OCI-LY1 (cell line): ENCODE measurements around the gene DCTN1.

ENCODE experiments used
- EZH2 ChIP-seq: fragments of 200-600 bp; sonication (generic), shearing (Covaris generic); IDR thresholded peaks from 2 replicates; pipeline ENCODE4 v1.8.0; 2017; ENCODE audit warnings: borderline replicate concordance, mixed run types, mild to moderate bottlenecking, antibody characterized with exemption, low read length, moderate library complexity, mixed read lengths
- TF ChIP-seq, protein P1 (sequence below): fragments of 200-600 bp; sonication (generic), shearing (Covaris generic); IDR thresholded peaks from 2 replicates; pipeline ENCODE4 v1.5.1; 2017; ENCODE audit warnings: mild to moderate bottlenecking, antibody characterized with exemption, low read length, moderate library complexity, mixed read lengths

DNA sequence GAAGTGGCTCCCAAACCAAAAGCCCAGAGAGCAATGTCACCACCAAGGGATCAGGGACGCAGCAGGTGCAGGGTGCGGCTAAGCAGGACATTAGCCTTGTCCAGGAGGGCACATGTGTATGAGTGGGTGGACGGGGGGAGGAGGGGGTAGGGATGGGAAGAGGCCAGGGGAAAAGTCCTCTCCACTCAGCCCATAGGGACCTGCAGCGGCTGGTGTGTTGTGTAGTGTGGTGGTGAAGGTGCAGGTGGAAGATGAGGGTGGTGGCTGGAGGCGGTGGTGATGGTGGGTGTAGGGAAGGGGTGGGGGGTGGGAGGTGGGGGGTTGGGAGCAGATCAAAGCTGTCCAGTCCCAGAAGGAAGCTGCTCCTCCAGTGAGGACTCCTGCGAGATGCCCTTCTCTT, 37.7 kb upstream of the DCTN1 start:
- no peak for TF ChIP-seq EZH2
- TF ChIP-seq, protein P1, sequence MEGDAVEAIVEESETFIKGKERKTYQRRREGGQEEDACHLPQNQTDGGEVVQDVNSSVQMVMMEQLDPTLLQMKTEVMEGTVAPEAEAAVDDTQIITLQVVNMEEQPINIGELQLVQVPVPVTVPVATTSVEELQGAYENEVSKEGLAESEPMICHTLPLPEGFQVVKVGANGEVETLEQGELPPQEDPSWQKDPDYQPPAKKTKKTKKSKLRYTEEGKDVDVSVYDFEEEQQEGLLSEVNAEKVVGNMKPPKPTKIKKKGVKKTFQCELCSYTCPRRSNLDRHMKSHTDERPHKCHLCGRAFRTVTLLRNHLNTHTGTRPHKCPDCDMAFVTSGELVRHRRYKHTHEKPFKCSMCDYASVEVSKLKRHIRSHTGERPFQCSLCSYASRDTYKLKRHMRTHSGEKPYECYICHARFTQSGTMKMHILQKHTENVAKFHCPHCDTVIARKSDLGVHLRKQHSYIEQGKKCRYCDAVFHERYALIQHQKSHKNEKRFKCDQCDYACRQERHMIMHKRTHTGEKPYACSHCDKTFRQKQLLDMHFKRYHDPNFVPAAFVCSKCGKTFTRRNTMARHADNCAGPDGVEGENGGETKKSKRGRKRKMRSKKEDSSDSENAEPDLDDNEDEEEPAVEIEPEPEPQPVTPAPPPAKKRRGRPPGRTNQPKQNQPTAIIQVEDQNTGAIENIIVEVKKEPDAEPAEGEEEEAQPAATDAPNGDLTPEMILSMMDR = no peak
